HepG2 (cell line): ENCODE results near the gene KCNJ5. TPM values are rescaled to one million over a fixed set of nuclear protein-coding genes. Genes with fewer than 3 reads are reported as not detected.
A peak's percentile ranks its signal among the peaks of the same experiment; 100 is the strongest.

Experiments used
- ATAC-seq: fragments of 200-7000 bp; cut with Tn5 transposase; 3 replicates; pipeline ENCODE4 v1.9.1; 2020; ENCODE audit warnings: mild to moderate bottlenecking, moderate library complexity
- BruUV-seq: library from RNA; stranded (reverse); fragments of 400-500 nt; replicated peaks from 2 replicates; lab custom pipeline; 2021; lab: Mats Ljungman, UMichigan
- CTCF ChIA-PET: fragments of 300-600 bp; formaldehyde crosslinking; extraction: SDS; loops from one replicate; lab custom pipeline; 2021; ENCODE audit warnings: low total read pairs, inconsistent platforms, low intra/inter-chr PET ratio; lab: Yijun Ruan, JAX
- POLR2A ChIA-PET: fragments of 350-600 bp; sonication (Branson Sonifier 250); formaldehyde crosslinking; loops from one replicate; lab custom pipeline; 2020; ENCODE audit warnings: antibody characterized with exemption, inconsistent platforms; lab: Yijun Ruan, JAX
- DNase-seq: peaks from one replicate; pipeline ENCODE4 v3.0.0-alpha.2; 2015; ENCODE audit warnings: low spot score
- FAIRE-seq: peaks from 3 replicates; lab custom pipeline; 2011; peaks lifted over from hg19 to GRCh38; lab: Jason Lieb, UNC
- H2AFZ ChIP-seq: one replicate; pipeline ENCODE4 v1.6.1; 2011; ENCODE audit warnings: low read length, inconsistent platforms
- H3K27ac ChIP-seq: fragments of 300-600 bp; 3 replicates; pipeline ENCODE4 v1.8.0; 2011; ENCODE audit warnings: mixed run types, mild to moderate bottlenecking, mixed read lengths, low read length, inconsistent platforms; ENCODE audit not compliant: insufficient read depth; ENCODE audit errors: extremely low read length
- H3K27me3 ChIP-seq, 2 experiments: fragments of 200-600 bp in 1 of 2; 2 replicates in 1 of 2; 3 replicates in 1 of 2; pipeline versions ENCODE4 v1.6.0 to v1.8.0; 2011; ENCODE audit warnings: low read length in 2 of 2, mild to moderate bottlenecking in 2 of 2, moderate library complexity in 2 of 2, inconsistent platforms in 1 of 2; ENCODE audit not compliant: insufficient read depth in 2 of 2, control insufficient read depth in 1 of 2
- H3K36me3 ChIP-seq, 2 experiments: fragments of 200-600 bp in 1 of 2; replicated peaks in 1 of 2; 2 replicates in 1 of 2; 3 replicates in 1 of 2; pipeline versions ENCODE4 v1.5.1 to v1.8.0; 2011; ENCODE audit warnings: low read length in 2 of 2, inconsistent platforms in 1 of 2; ENCODE audit not compliant: insufficient read depth in 2 of 2, control insufficient read depth in 1 of 2
- H3K4me1 ChIP-seq: 2 replicates; pipeline ENCODE4 v1.5.1; 2012; ENCODE audit warnings: low read length, inconsistent platforms; ENCODE audit not compliant: insufficient read depth
- H3K4me2 ChIP-seq: 2 replicates; pipeline ENCODE4 v1.6.0; 2011; ENCODE audit warnings: low read depth, low read length, inconsistent platforms
- H3K4me3 ChIP-seq, 3 experiments: fragments of 200-600 bp in 1 of 3; sonication (generic), shearing (Covaris generic) in 1 of 3; replicated peaks in 1 of 3; 2 replicates each; pipeline ENCODE4 v1.5.1; 2011 to 2016; ENCODE audit warnings: low read length in 3 of 3, inconsistent platforms in 2 of 3, low read depth in 2 of 3, mild to moderate bottlenecking in 2 of 3, control low read depth in 1 of 3, mixed read lengths in 1 of 3; ENCODE audit not compliant: insufficient read depth in 1 of 3
- H3K79me2 ChIP-seq: one replicate; pipeline ENCODE4 v1.6.1; 2011; ENCODE audit warnings: low read length, inconsistent platforms; ENCODE audit not compliant: insufficient read depth
- H3K9ac ChIP-seq: 2 replicates; pipeline ENCODE4 v1.6.0; 2011; ENCODE audit warnings: mild to moderate bottlenecking, low read depth, low read length, inconsistent platforms; ENCODE audit not compliant: insufficient read depth
- H3K9me3 ChIP-seq: 2 replicates; pipeline ENCODE4 v1.5.1; 2012; ENCODE audit warnings: mild to moderate bottlenecking, low read length
- H4K20me1 ChIP-seq: 2 replicates; pipeline ENCODE4 v1.6.0; 2011; ENCODE audit warnings: inconsistent platforms, mild to moderate bottlenecking, low read length, moderate library complexity; ENCODE audit not compliant: insufficient read depth
- ELF3 ChIP-seq: IDR thresholded peaks from 2 replicates; pipeline ENCODE4 v1.6.1; 2016; ENCODE audit warnings: missing genetic modification reagents, missing compliant biosample characterization
- POGK ChIP-seq: sonication (generic); formaldehyde crosslinking; conservative IDR thresholded peaks from 2 replicates; pipeline ENCODE4 v1.8.0; 2022; ENCODE audit warnings: mild to moderate bottlenecking, moderate library complexity, missing genetic modification reagents
- RAD21 ChIP-seq: fragments of 450-650 bp; formaldehyde crosslinking; IDR thresholded peaks from 2 replicates; pipeline ENCODE4 v1.5.0; 2020; ENCODE audit warnings: mild to moderate bottlenecking
- RFX3 ChIP-seq: IDR thresholded peaks from 2 replicates; pipeline ENCODE4 v1.6.1; 2016; ENCODE audit warnings: missing biosample characterization, missing genetic modification reagents
- STAG1 ChIP-seq: sonication (generic); formaldehyde crosslinking; IDR thresholded peaks from 2 replicates; pipeline ENCODE4 v1.4.0; 2020; ENCODE audit warnings: missing genetic modification reagents
- ZBTB7B ChIP-seq: sonication (generic); formaldehyde crosslinking; IDR thresholded peaks from 2 replicates; pipeline ENCODE4 v1.4.0; 2020; ENCODE audit warnings: missing genetic modification reagents
- ZNF276 ChIP-seq: sonication (generic); formaldehyde crosslinking; IDR thresholded peaks from 2 replicates; pipeline ENCODE4 v1.4.0; 2020; ENCODE audit warnings: mild to moderate bottlenecking, low read depth, missing genetic modification reagents
- ZNF362 ChIP-seq: sonication (generic); formaldehyde crosslinking; IDR thresholded peaks from 2 replicates; pipeline ENCODE4 v1.4.0; 2020; ENCODE audit warnings: missing genetic modification reagents, mild to moderate bottlenecking, borderline replicate concordance
- ZNF567 ChIP-seq: sonication (generic); formaldehyde crosslinking; IDR thresholded peaks from 2 replicates; pipeline ENCODE4 v1.8.1; 2023; ENCODE audit warnings: mild to moderate bottlenecking, missing genetic modification reagents, borderline replicate concordance
- WGBS: methylation state at CpG from one replicate; pipeline ENCODE4 v1.1.6; 2017; ENCODE audit warnings: low lambda C conversion rate; 5-methylcytosine and 5-hydroxymethylcytosine counted together
- in situ Hi-C: cut with HindIII; loops from 2 replicates; pipeline ENCODE4 v1.10.0; 2017; ENCODE audit warnings: low pct_unique_long_range_greater_than_20kb; ENCODE audit not compliant: extremely low pct_ligation_motif_present
- intact Hi-C: fragments of 100-400 bp; cut with micrococcal nuclease; formaldehyde crosslinking; loops from one replicate; pipeline ENCODE4 v1.10.0; 2022; ENCODE audit not compliant: unreplicated experiment
- polyA plus RNA-seq, 8 experiments: library from polyadenylated mRNA; depleted of rRNA in 3 of 8; stranded (reverse) in 7 of 8; unstranded in 1 of 8; fragments of >200 nt; fragmentation: Illumina TruSeq in 4 of 8; extraction: Trizol in 4 of 8; gene quantifications; 2 replicates each; pipeline versions ENCODE4 v1.2.1 to v1.2.3, GENCODE V29; 2011 to 2016; ENCODE audit warnings: low read depth in 4 of 8, missing spikeins in 1 of 8, mixed read lengths in 1 of 8; ENCODE audit not compliant: insufficient read depth in 1 of 8
- total RNA-seq, 5 experiments: library from RNA; depleted of rRNA; stranded (reverse); fragments of >200 nt; fragmentation: Illumina TruSeq; extraction: Trizol; gene quantifications; 2 replicates each; pipeline ENCODE4 v1.2.3, GENCODE V29; 2016; ENCODE audit warnings: low read depth in 1 of 5
- TF ChIP-seq, protein P1 (sequence below): IDR thresholded peaks from 2 replicates; pipeline ENCODE4 v1.6.1; 2018; ENCODE audit warnings: missing genetic modification reagents, mild to moderate bottlenecking, missing compliant biosample characterization
- TF ChIP-seq, protein P2 (sequence below): sonication (generic); formaldehyde crosslinking; IDR thresholded peaks from 2 replicates; pipeline ENCODE4 v1.5.0; 2020; ENCODE audit warnings: mild to moderate bottlenecking, missing genetic modification reagents, moderate library complexity

Gene KCNJ5
- total and polyA plus RNA-seq, 2 of the 13 experiments (the other 11 are each of a cell fraction or from before 2014, with no cell fraction given) = not detected

- DNase-seq (peak; percentile 74), ATAC-seq (peak; percentile 91), FAIRE-seq (peak; percentile 67)
- BruUV-seq = no TSS peak
- no peaks in the 10 kb centered on the region for H3K4me1 ChIP-seq
- H3K4me3 ChIP-seq = no peak overlapping the region
- no peak overlapping the region for H3K27ac ChIP-seq
- no peaks in the 10 kb centered on the region for H3K79me2 ChIP-seq
- intact Hi-C loops (loop anchor here (1.0 to 10.0 kb wide), 2 partner anchors 72 to 782 kb away; no protein-coding TSS in a partner anchor), in situ Hi-C loops (loop anchor here (5.0 kb wide), 1 partner anchor 69 kb away; no protein-coding TSS in a partner anchor)
- no peaks in the 10 kb centered on the region for H3K9me3 ChIP-seq
- no peaks in the 10 kb centered on the region for H3K36me3 ChIP-seq
- no peak overlapping the region for H3K9ac ChIP-seq
- no peaks in the 10 kb centered on the region for H4K20me1 ChIP-seq
- no peaks in the 10 kb centered on the region for H3K27me3 ChIP-seq
- no peak overlapping the region for H3K4me2 ChIP-seq
- ChIA-PET POLR2A (no interaction called here), CTCF (interaction anchor here (0.9 to 2.1 kb wide), 2 partner anchors 71 to 78 kb away, joined by 3 to 38 read pairs; no protein-coding TSS in a partner anchor)
- no peak overlapping the region for H2AFZ ChIP-seq
- WGBS = 55% methylated on average over 8 of the region's 8 CpGs
- TF ChIP-seq RFX3 (CRISPR knock-in tag) (no peak), ZNF567 (CRISPR knock-in tag) (no peak), ELF3 (CRISPR knock-in tag) (peak; percentile 66; the same call in 1 of the 2 replicates), ZNF276 (no peak), ZNF362 (peak; percentile 50; the same call in 1 of the 2 replicates), RAD21 (peak; percentile 62; the same call in 1 of the 2 replicates), POGK (CRISPR knock-in tag) (no peak), ZBTB7B (CRISPR knock-in tag) (no peak), STAG1 (CRISPR knock-in tag) (peak; percentile 78)
- TF ChIP-seq, protein P1, sequence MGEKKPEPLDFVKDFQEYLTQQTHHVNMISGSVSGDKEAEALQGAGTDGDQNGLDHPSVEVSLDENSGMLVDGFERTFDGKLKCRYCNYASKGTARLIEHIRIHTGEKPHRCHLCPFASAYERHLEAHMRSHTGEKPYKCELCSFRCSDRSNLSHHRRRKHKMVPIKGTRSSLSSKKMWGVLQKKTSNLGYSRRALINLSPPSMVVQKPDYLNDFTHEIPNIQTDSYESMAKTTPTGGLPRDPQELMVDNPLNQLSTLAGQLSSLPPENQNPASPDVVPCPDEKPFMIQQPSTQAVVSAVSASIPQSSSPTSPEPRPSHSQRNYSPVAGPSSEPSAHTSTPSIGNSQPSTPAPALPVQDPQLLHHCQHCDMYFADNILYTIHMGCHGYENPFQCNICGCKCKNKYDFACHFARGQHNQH (CRISPR knock-in tag) = no peak
- TF ChIP-seq, protein P2, sequence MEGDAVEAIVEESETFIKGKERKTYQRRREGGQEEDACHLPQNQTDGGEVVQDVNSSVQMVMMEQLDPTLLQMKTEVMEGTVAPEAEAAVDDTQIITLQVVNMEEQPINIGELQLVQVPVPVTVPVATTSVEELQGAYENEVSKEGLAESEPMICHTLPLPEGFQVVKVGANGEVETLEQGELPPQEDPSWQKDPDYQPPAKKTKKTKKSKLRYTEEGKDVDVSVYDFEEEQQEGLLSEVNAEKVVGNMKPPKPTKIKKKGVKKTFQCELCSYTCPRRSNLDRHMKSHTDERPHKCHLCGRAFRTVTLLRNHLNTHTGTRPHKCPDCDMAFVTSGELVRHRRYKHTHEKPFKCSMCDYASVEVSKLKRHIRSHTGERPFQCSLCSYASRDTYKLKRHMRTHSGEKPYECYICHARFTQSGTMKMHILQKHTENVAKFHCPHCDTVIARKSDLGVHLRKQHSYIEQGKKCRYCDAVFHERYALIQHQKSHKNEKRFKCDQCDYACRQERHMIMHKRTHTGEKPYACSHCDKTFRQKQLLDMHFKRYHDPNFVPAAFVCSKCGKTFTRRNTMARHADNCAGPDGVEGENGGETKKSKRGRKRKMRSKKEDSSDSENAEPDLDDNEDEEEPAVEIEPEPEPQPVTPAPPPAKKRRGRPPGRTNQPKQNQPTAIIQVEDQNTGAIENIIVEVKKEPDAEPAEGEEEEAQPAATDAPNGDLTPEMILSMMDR = peak; percentile 82
These were observed 65.4 kb downstream of the KCNJ5 start for GRCh38 chr11:128956401-128957201.
